ENCODE results near the gene PTPRE. TPM values are rescaled to one million over a fixed set of nuclear protein-coding genes. Genes with fewer than 3 reads are reported as not detected.

The PTPRE gene
- total RNA-seq, 1 donor from 2014 or later: 2.6 TPM

GRCh38 chr10:127867805-127868204 lies 39.1 kb upstream of the PTPRE start:
- TF ChIP-seq CTCF (IDR thresholded peaks at IDR 0.05; ENCODE audit: unreplicated experiment): no peak
- no peak overlapping the region for H3K27ac Mint-ChIP-seq
- no peaks in the 10 kb centered on the region for H3K4me1 Mint-ChIP-seq
- H3K4me3 Mint-ChIP-seq: no peak overlapping the region
- H3K27me3 Mint-ChIP-seq (ENCODE audit: low read depth): peaks cover 20% of the 10 kb centered on the region
- H3K36me3 Mint-ChIP-seq: no peaks in the 10 kb centered on the region
- peaks cover 37% of the 10 kb centered on the region for H3K9me3 Mint-ChIP-seq
- DNase-seq (ENCODE audit: low spot score in 2 of 2, unreplicated experiment in 2 of 2): no peak

DNA sequence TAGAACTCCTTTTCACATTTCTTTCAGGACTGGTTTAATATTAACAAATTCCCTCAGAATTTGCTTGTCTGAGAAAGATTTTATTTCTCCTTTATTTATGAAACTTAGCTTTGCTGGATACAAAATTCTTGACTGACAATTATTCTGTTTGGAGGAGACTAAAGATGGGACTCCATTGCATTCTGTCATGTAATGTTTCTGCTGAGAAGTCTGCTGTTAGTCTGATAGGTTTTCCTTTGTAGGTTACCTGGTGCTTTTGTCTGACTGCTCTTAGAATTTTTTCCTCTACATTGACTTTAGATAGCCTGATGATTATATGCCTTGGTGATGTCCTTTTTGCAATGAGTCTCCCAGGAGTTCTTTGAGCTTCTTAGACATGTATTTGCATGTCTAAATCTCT lies 37.6 kb upstream of the PTPRE start:
- H3K36me3 Mint-ChIP-seq: no peaks in the 10 kb centered on the region
- peaks cover 23% of the 10 kb centered on the region for H3K9me3 Mint-ChIP-seq
- H3K27me3 Mint-ChIP-seq (ENCODE audit: low read depth): peaks cover 20% of the 10 kb centered on the region
- DNase-seq (ENCODE audit: low spot score in 2 of 2, unreplicated experiment in 2 of 2): no peak
- no peak for TF ChIP-seq CTCF (IDR thresholded peaks at IDR 0.05; ENCODE audit: unreplicated experiment)
- no peak overlapping the region for H3K27ac Mint-ChIP-seq
- H3K4me1 Mint-ChIP-seq: no peaks in the 10 kb centered on the region
- no peak overlapping the region for H3K4me3 Mint-ChIP-seq

- H3K4me3 Mint-ChIP-seq: no peak overlapping the region
- TF ChIP-seq CTCF (IDR thresholded peaks at IDR 0.05; ENCODE audit: unreplicated experiment): no peak
- H3K4me1 Mint-ChIP-seq: no peaks in the 10 kb centered on the region
- no peaks in the 10 kb centered on the region for H3K36me3 Mint-ChIP-seq
- peaks cover 19% of the 10 kb centered on the region for H3K9me3 Mint-ChIP-seq
- no peak overlapping the region for H3K27ac Mint-ChIP-seq
- peaks cover 23% of the 10 kb centered on the region for H3K27me3 Mint-ChIP-seq (ENCODE audit: low read depth)
- no peak for DNase-seq (ENCODE audit: low spot score in 2 of 2, unreplicated experiment in 2 of 2)
These were observed 35.3 kb upstream of the PTPRE start for GRCh38 chr10:127871631-127872010.

- H3K36me3 Mint-ChIP-seq: no peaks in the 10 kb centered on the region
- no peak overlapping the region for H3K4me3 Mint-ChIP-seq
- H3K9me3 Mint-ChIP-seq: peaks cover 19% of the 10 kb centered on the region
- no peak overlapping the region for H3K27ac Mint-ChIP-seq
- no peaks in the 10 kb centered on the region for H3K4me1 Mint-ChIP-seq
- DNase-seq (ENCODE audit: low spot score in 2 of 2, unreplicated experiment in 2 of 2): no peak
- peaks cover 29% of the 10 kb centered on the region for H3K27me3 Mint-ChIP-seq (ENCODE audit: low read depth)
- no peak for TF ChIP-seq CTCF (IDR thresholded peaks at IDR 0.05; ENCODE audit: unreplicated experiment)
These were observed 34.7 kb upstream of the PTPRE start for GRCh38 chr10:127872011-127872761.

DNA sequence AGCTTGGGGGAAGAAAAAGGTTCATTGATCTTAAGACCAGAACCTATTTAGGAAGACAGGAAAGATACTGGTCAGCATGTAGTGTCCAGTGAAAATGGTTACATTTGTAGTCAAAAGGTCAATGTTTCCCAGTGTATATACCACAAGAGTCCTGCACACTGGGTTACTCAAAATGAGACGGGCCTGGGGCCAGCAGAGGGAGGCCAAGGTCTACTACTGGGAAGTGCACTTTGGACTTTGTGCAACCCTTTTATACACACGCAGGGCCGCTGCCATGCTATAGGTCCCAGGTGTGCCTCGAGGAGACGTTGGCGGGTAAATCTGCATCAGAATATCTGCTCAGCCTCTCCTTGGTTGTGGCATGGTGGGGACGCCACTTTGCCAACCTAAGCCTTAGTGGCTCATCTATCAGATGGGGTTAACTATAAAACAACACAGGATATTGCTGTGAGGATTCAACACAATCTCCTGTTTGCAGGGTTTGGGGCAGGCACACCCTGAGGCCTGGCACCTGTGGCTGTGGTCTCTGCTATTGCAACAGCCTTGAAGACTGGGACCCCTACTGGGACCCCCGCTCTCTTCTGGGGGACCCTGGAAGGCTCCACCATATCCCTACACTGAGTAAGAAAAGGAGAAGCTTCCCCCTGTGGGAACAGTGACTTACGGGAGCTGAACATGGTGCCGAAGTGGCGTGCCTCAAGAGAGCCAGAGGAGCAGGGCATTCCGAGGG lies 33.9 kb upstream of the PTPRE start:
- H3K27ac Mint-ChIP-seq: no peak overlapping the region
- DNase-seq (ENCODE audit: low spot score in 2 of 2, unreplicated experiment in 2 of 2): no peak

More for the DNA sequence above, 33.9 kb upstream of the PTPRE start:
- peaks cover 19% of the 10 kb centered on the region for H3K9me3 Mint-ChIP-seq
- TF ChIP-seq CTCF (IDR thresholded peaks at IDR 0.05; ENCODE audit: unreplicated experiment): no peak
- H3K27me3 Mint-ChIP-seq (ENCODE audit: low read depth): peaks cover 35% of the 10 kb centered on the region
- H3K4me1 Mint-ChIP-seq: no peaks in the 10 kb centered on the region
- no peak overlapping the region for H3K4me3 Mint-ChIP-seq
- H3K36me3 Mint-ChIP-seq: no peaks in the 10 kb centered on the region

Measured in mesothelial cell of epicardium (in vitro differentiated cells).